Activated T-cell treated with anti-CD3 and anti-CD28 coated beads, Interleukin-2, amount 50 U/mL, for 48 hours (primary cell): ENCODE data around the gene CDC34.
A peak's percentile ranks its signal among the peaks of the same experiment; 100 is the strongest.

Experiments used
- DNase-seq, 2 experiments: peaks; one replicate each; pipeline ENCODE4 v3.0.0-alpha.2; 2020

The CDC34 gene

GRCh38 chr19:543910-544608 lies 12.5 kb downstream of the CDC34 start, which contains the start of gene GZMM:
TSS of gene GZMM (plus strand) at chr19:544053. CDS start at chr19:544072, 19 bp downstream.
- DNase-seq = peak; percentile 77 to 82

DNA sequence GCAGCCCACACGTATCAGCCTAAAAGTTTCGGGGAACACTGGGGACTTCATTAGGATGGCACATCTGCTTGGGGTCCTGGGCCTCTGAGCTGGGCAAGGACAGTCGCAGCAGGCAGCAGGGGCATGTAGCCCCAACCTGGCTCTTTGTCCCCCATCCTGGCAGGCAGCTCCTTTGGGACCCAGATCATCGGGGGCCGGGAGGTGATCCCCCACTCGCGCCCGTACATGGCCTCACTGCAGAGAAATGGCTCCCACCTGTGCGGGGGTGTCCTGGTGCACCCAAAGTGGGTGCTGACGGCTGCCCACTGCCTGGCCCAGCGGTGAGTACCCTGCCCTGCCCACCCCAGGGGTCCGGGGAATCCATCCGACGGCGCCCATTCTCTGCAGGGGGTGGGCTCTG lies 15.6 kb downstream of the CDC34 start:
- no peak for DNase-seq

- DNase-seq = no peak
Measured at GRCh38 chr19:547836-548720, 16.5 kb downstream of the CDC34 start.

DNA sequence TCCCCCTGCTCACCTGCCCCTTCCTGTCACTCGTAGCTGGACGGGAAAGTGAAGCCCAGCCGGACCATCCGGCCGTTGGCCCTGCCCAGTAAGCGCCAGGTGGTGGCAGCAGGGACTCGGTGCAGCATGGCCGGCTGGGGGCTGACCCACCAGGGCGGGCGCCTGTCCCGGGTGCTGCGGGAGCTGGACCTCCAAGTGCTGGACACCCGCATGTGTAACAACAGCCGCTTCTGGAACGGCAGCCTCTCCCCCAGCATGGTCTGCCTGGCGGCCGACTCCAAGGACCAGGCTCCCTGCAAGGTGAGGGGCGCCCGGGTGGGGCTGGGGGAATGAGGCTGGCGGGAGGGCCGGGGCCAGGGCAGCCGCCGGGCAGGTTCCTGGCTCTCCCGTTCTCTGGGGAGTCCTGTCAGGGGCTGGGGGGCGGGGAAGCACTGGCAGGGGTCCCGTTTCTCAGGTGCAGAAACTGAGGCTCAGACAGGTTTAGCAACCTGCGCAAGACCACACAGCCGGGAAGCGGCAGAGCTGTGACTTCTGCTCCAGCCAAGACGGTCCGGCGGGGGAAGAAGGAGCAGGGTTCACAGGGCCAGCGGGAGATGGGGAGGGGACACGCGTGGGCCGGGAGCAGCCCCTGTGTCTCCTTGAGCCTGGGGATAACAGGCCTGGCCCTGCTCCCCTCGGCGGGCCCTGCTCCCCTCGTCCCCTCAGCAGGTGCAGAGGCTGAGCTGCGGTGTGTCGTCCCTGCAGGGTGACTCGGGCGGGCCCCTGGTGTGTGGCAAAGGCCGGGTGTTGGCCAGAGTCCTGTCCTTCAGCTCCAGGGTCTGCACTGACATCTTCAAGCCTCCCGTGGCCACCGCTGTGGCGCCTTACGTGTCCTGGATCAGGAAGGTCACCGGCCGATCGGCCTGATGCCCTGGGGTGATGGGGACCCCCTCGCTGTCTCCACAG lies 17.6 kb downstream of the CDC34 start:
- DNase-seq = no peak

DNA sequence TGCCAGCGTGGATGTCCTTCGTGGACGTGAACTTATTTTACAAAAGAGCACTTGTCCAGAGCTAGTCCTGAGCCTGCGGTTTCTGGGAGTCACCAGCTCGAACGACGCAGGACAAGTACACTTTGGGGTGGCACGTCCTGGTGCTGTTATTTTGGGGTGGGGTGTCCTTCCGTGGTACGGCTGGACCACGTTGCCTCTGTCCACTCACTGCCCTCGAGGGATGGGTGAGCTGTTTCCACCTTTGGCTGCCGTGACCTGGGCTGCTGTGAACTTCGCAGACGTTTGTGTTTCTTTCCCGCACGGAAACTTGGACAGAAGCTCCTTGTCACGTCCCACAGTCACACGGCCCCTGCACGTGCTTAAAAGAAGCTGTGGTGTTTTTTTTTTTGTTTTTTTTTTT lies 23.3 kb downstream of the CDC34 start:
- DNase-seq = no peak

GRCh38 chr19:555474-555808 lies 23.9 kb downstream of the CDC34 start:
- no peak for DNase-seq

- DNase-seq = no peak
Measured at GRCh38 chr19:556611-557382, 25.2 kb downstream of the CDC34 start.

- DNase-seq = no peak
Measured at GRCh38 chr19:558770-559439, 27.3 kb downstream of the CDC34 start.

DNA sequence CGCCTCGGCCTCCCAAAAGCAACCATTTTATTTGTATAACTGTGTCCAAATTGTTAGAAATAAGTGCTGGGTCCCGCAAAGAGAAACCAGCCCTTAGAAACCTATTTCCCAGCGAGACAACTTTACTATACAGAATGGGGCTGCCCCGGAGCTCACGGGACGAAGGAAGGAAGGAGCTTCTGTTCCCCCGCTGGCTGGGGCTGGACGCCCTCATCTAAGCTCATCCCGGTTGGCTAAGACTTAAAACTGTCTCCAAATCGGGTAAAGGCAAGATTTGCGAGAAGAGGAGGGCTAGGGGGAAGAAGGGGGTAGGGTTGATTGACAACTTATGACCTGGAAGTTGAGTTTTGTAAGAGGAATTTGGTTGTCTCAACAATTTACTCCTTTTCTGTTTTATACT lies 28.6 kb downstream of the CDC34 start:
- DNase-seq = no peak

DNA sequence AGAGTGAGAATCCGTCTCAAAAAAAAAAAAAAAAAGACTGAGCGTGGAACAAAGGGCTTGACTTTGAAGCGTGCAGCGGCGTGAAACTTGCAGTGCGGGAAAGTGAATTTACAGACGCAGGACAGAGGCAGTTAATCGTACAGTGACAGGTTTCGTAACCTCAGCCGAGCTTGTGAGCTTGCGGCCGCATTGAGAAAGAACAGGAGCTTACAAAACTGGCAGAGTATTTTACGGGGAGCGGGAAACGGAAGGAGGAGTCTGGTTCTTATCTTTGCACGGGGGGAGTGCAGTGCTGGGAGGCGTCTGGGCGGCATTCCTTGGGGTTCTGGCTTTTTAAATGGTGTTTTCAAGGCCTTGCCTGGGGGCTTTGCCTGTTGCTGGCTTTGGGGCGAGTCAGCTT lies 34.8 kb downstream of the CDC34 start:
- no peak for DNase-seq

- DNase-seq = no peak
Measured at GRCh38 chr19:566844-567243, 35.3 kb downstream of the CDC34 start.

- no peak for DNase-seq
Measured at GRCh38 chr19:567296-567900, 35.8 kb downstream of the CDC34 start.

- DNase-seq = no peak
Measured at GRCh38 chr19:570251-570686, 38.7 kb downstream of the CDC34 start.

DNA sequence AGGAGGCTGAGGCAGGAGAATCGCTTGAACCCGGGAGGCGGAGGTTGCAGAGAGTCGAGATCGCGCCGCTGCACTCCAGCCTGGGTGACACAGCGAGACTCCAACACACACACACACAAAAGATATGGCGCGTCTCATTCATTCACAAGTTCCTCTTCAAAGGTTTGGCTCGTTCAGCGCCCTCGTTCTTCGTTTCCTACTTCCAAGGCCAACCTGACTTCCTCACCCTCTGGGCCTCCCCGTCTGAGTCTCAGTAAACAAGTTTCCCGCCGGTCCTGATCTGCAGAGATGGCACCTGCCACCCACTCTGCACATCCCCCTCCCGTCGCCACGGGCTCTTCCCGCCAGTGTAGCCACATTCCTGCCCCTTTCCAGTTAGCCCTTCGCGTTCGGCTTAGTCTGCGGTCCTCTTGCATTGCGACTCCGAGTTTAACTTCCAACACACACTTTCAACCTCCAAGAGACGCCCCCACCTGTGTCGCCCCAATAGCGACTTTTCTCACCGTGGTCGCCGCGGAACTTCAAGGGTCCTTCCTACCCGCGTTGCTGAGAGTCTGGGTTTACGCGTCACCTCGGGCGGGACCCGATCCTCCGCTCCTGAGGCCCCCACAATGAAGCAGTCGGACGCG lies 39.5 kb downstream of the CDC34 start:
- peak; percentile 71 to 75 for DNase-seq

- DNase-seq = no peak
Measured at GRCh38 chr19:571566-571974, 40.0 kb downstream of the CDC34 start.

DNA sequence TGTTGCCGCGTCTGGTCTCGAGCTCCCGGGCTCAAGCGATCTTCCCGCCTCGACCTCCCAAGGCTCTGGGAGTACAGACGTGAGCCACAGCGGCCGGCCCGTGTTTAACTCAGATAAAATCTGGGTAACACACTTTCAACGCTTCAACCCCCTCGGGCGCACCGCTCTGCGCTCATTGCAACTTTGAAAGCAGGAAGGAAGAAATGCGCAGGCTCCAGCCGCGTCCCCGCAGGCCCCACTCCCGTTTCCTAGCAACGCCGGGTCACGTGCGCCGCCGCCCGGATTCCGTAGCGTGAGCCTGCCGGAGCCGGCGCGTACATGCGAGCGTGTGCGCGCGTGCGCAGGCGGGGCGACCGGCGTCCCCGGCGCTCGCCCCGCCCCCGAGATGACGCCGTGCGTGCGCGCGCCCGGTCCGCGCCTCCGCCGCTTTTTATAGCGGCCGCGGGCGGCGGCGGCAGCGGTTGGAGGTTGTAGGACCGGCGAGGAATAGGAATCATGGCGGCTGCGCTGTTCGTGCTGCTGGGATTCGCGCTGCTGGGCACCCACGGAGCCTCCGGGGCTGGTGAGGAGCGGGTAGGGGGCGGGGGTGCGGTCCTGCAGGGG lies 40.7 kb downstream of the CDC34 start, which contains the start of gene BSG:
TSS of gene BSG (plus strand) at position 457 of the 603 bp plus-strand sequence. CDS start at position 496, 39 bp downstream.
- peak; percentile 97 to 98 for DNase-seq

GRCh38 chr19:572743-573518 lies 41.4 kb downstream of the CDC34 start:
- DNase-seq = peak; percentile 43 to 52

- peak in 1 of 2 experiments; percentile 48 for DNase-seq
Measured at GRCh38 chr19:573519-573825, 41.9 kb downstream of the CDC34 start.
